Tibial artery (tissue), 4 donors: ENCODE data around the gene PTPRR.

ENCODE experiments used
- DNase-seq, 2 donors: peaks; one replicate each; pipeline ENCODE4 v3.0.0-alpha.2; 2019
- H3K27ac ChIP-seq, 2 donors: fragments of 200-600 bp; sonication (generic) in 1 of 2; 1 replicate in 1 of 2; 2 replicates in 1 of 2; pipeline ENCODE4 v1.5.1; 2018 to 2019; ENCODE audit warnings: mild to moderate bottlenecking in 1 of 2
- H3K27me3 ChIP-seq, 2 donors: fragments of 200-600 bp; sonication (generic) in 1 of 2; one replicate each; pipeline versions ENCODE4 v1.5.1 to v1.6.0; 2016 to 2019
- H3K36me3 ChIP-seq, 3 donors: fragments of 200-600 bp; sonication (generic) in 2 of 3; one replicate each; pipeline ENCODE4 v1.5.1; 2016 to 2019; ENCODE audit warnings: mild to moderate bottlenecking in 2 of 3
- H3K4me1 ChIP-seq, 4 donors: fragments of 200-600 bp; sonication (generic) in 2 of 4; 1 replicate in 3 of 4; 2 replicates in 1 of 4; pipeline ENCODE4 v1.5.1; 2016 to 2019
- H3K4me3 ChIP-seq, 2 donors: fragments of 200-600 bp; sonication (generic) in 1 of 2; 1 replicate in 1 of 2; 2 replicates in 1 of 2; pipeline ENCODE4 v1.5.1; 2018 to 2019; ENCODE audit warnings: mild to moderate bottlenecking in 2 of 2
- H3K9me3 ChIP-seq, 3 donors: fragments of 200-600 bp; sonication (generic) in 1 of 3; one replicate each; pipeline ENCODE4 v1.5.1; 2016 to 2019
- CTCF ChIP-seq, 2 experiments: fragments of 200-600 bp in 1 of 2; fragments of 450-650 bp in 1 of 2; IDR thresholded peaks; one replicate each; pipeline ENCODE4 v1.5.1; 2017 to 2019; ENCODE audit warnings: antibody characterized with exemption in 2 of 2, mild to moderate bottlenecking in 1 of 2, moderate library complexity in 1 of 2
- intact Hi-C: fragments of 100-400 bp; cut with DNase I; formaldehyde crosslinking; loops from one replicate; pipeline ENCODE4 v1.15.0; 2023; ENCODE audit warnings: low total_unique reads

The PTPRR gene

DNA sequence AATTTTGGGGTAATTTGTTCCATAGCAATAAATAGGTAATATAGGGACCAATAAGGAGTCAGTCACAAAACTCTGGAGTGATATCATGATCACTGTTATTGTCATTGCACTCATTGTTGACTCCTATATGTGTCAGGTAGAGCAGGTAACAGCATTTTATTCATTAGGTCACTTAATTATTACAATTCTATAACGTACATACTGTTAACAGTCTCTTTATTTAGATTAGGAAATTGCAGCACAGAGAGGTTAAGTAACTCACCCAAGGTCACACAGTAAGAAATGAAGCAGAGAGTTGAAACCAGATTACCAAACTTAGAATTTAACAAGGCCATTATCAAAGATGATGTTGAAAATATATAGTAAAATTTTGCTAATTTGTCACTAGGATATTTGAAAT lies 233.6 kb downstream of the PTPRR start:
- DNase-seq = no peak
- H3K36me3 ChIP-seq = no peaks in the 10 kb centered on the region
- no peaks in the 10 kb centered on the region for H3K9me3 ChIP-seq
- H3K27me3 ChIP-seq = no peaks in the 10 kb centered on the region
- no peak for TF ChIP-seq CTCF (IDR thresholded peaks at IDR 0.05)
- intact Hi-C loops = no loop called here
- H3K4me3 ChIP-seq = no peak overlapping the region
- no peaks in the 10 kb centered on the region for H3K4me1 ChIP-seq
- H3K27ac ChIP-seq = no peak overlapping the region

- Histone ChIP-seq H3K27ac (no peak overlapping the region), H3K9me3 (no peaks in the 10 kb centered on the region), H3K27me3 (no peaks in the 10 kb centered on the region), H3K4me3 (no peak overlapping the region), H3K36me3 (no peaks in the 10 kb centered on the region), H3K4me1 (no peaks in the 10 kb centered on the region)
- intact Hi-C loops = no loop called here
- no peak for TF ChIP-seq CTCF (IDR thresholded peaks at IDR 0.05)
- no peak for DNase-seq
Measured at GRCh38 chr12:70686299-70686698, 234.2 kb downstream of the PTPRR start.

- no peaks in the 10 kb centered on the region for H3K27me3 ChIP-seq
- no peaks in the 10 kb centered on the region for H3K4me1 ChIP-seq
- no peak overlapping the region for H3K27ac ChIP-seq
- DNase-seq = no peak
- no peaks in the 10 kb centered on the region for H3K36me3 ChIP-seq
- intact Hi-C loops = no loop called here
- H3K4me3 ChIP-seq = no peak overlapping the region
- peaks cover 0 to 4% (median 0%) of the 10 kb centered on the region in 3 donors for H3K9me3 ChIP-seq
- TF ChIP-seq CTCF (IDR thresholded peaks at IDR 0.05) = no peak
Measured at GRCh38 chr12:70683976-70684375, 236.6 kb downstream of the PTPRR start.

DNA sequence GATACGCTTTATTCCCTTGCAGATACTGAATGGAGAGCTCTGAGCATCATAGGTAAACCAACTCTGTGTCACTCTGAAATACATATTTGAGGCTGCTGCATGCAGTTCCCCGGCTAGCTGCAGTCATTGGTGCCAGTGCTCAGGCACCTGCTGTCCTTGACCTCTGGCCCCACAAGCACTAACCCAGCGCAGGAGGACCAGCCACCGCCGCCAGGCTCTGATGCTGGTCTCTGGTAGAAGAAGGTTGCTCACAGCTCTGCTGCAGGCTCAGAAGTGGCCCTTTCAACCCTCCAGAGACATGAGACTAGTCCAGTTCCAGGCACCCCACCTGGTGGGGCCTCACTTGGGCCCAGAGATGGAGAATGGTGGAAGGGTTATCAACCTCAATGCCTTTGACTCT lies 248.8 kb downstream of the PTPRR start:
- H3K9me3 ChIP-seq = no peaks in the 10 kb centered on the region
- H3K4me3 ChIP-seq = no peak overlapping the region
- no peak for DNase-seq
- H3K27me3 ChIP-seq = no peaks in the 10 kb centered on the region
- no peak for TF ChIP-seq CTCF (IDR thresholded peaks at IDR 0.05)
- no peaks in the 10 kb centered on the region for H3K4me1 ChIP-seq
- H3K36me3 ChIP-seq = no peaks in the 10 kb centered on the region
- no peak overlapping the region for H3K27ac ChIP-seq
- intact Hi-C loops = no loop called here

DNA sequence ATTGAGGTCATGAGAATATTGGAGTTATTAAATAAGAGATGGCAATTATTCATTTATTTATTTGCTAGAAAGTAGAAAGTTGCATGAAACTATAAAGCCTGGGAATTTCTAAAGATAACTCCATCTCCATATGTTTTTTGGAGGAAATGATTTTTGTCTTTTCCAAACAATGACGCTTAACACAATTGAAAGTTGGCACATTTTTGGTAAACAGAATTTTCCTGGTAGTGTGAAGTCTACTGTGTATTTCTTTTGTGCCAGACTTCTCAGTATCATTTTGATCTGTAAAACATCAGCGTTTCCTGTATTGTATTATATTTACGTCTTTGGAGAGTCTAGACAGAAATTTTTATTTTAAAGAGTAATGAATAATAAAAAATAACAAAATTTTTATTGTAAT lies 249.6 kb downstream of the PTPRR start:
- Histone ChIP-seq H3K4me1 (no peaks in the 10 kb centered on the region), H3K36me3 (no peaks in the 10 kb centered on the region), H3K27ac (no peak overlapping the region), H3K9me3 (no peaks in the 10 kb centered on the region), H3K27me3 (no peaks in the 10 kb centered on the region), H3K4me3 (no peak overlapping the region)
- TF ChIP-seq CTCF (IDR thresholded peaks at IDR 0.05) = no peak
- intact Hi-C loops = no loop called here
- no peak for DNase-seq

GRCh38 chr12:70667253-70667652 lies 253.3 kb downstream of the PTPRR start:
- intact Hi-C loops = no loop called here
- TF ChIP-seq CTCF (IDR thresholded peaks at IDR 0.05) = no peak
- Histone ChIP-seq H3K27me3 (no peaks in the 10 kb centered on the region), H3K4me3 (no peak overlapping the region), H3K4me1 (no peaks in the 10 kb centered on the region), H3K36me3 (no peaks in the 10 kb centered on the region), H3K9me3 (no peaks in the 10 kb centered on the region), H3K27ac (no peak overlapping the region)
- no peak for DNase-seq
